Ovary (tissue), 9 donors: ENCODE measurements around the gene ZDBF2. TPM values are rescaled to one million over a fixed set of nuclear protein-coding genes. Genes with fewer than 3 reads are reported as not detected.

ENCODE experiments used
- DNase-seq, 5 donors: peaks; one replicate each; pipeline ENCODE4 v3.0.0-alpha.2; 2019 to 2020
- H3K27ac ChIP-seq, 2 donors: fragments of 200-600 bp; one replicate each; pipeline versions ENCODE4 v1.5.1 to v1.8.0; 2019 to 2022
- H3K27me3 ChIP-seq: fragments of 200-600 bp; one replicate; pipeline ENCODE4 v1.8.0; 2022
- H3K36me3 ChIP-seq: fragments of 200-600 bp; sonication (generic); one replicate; pipeline ENCODE4 v1.5.1; 2019
- H3K4me1 ChIP-seq: one replicate; pipeline ENCODE4 v1.8.1; 2013; ENCODE audit warnings: mild to moderate bottlenecking, moderate library complexity; ENCODE audit not compliant: insufficient read depth
- H3K4me3 ChIP-seq: fragments of 200-600 bp; sonication (generic); one replicate; pipeline ENCODE4 v1.5.1; 2017
- H3K9me3 ChIP-seq, 2 donors: fragments of 200-600 bp in 1 of 2; sonication (generic) in 1 of 2; one replicate each; pipeline versions ENCODE4 v1.5.1 to v1.8.1; 2013 to 2019; ENCODE audit warnings: mild to moderate bottlenecking in 1 of 2, moderate library complexity in 1 of 2
- EP300 ChIP-seq: sonication (generic); formaldehyde crosslinking; IDR thresholded peaks from one replicate; pipeline ENCODE4 v1.6.1; 2017; ENCODE audit warnings: antibody characterized with exemption
- POLR2A ChIP-seq: fragments of 450-650 bp; IDR thresholded peaks from one replicate; pipeline ENCODE4 v1.6.1; 2017; ENCODE audit warnings: antibody characterized with exemption, mild to moderate bottlenecking, moderate library complexity
- WGBS, 3 donors: extraction: QIAGEN DNeasy Blood & Tissue Kit in 1 of 3; methylation state at CpG; one replicate each; pipeline versions ENCODE4 v1.1.5 to v1.1.7; 2013 to 2017; 5-methylcytosine and 5-hydroxymethylcytosine counted together
- intact Hi-C, 4 donors: fragments of 100-400 bp; cut with DNase I; formaldehyde crosslinking; loops; one replicate each; pipeline versions ENCODE4 v1.11.0 to v1.15.1; 2022 to 2023
- polyA plus RNA-seq, 2 donors: library from polyadenylated mRNA; stranded (reverse); fragments of 200-250 nt in 1 of 2; fragments of 350-450 nt in 1 of 2; fragmentation: Illumina TruSeq in 1 of 2; extraction: RNeasy Lipid Tissue Mini Kit (QIAGEN cat#74804) in 1 of 2; gene quantifications; one replicate each; pipeline ENCODE4 v1.2.3, GENCODE V29; 2013 to 2014
- total RNA-seq, 7 donors: library from RNA; depleted of rRNA in 2 of 7; stranded (reverse); fragments of >200 nt in 2 of 7; fragmentation: NEBNext Ultra II Directional in 3 of 7; extraction: Animal tissue kit (Norgen Biotek cat#: 25700) in 3 of 7; gene quantifications; one replicate each; pipeline versions ENCODE4 v1.1.0 to v1.2.4, GENCODE V29; 2016 to 2023
- TF ChIP-seq, protein P1 (sequence below), 3 donors: fragments of 450-650 bp in 2 of 3; fragments of 200-600 bp in 1 of 3; IDR thresholded peaks; one replicate each; pipeline versions ENCODE4 v1.5.1 to v1.8.0; 2016 to 2022; ENCODE audit warnings: antibody characterized with exemption in 3 of 3, mild to moderate bottlenecking in 1 of 3
- donor health status: DM: no; HTN: no; CAD: no; lungs with moderate emphysema.
- donor health status: DM: no; HTN: no; CAD: no.
- donor health status: Bipolar disorder and iron deficiency.
- donor health status: DM: yes; HTN: yes; CAD: no.
- donor health status: DM: no; HTN: no; CAD: no.
- donor health status: DM: yes; HTN: yes; CAD: no.

ZDBF2 gene
- total and polyA plus RNA-seq, 9 donors, result 4.1 to 36.4 (median 26.2) TPM

GRCh38 chr2:206343816-206344215 is 69.4 kb downstream of the ZDBF2 start:
- Histone ChIP-seq H3K36me3 (no peaks in the 10 kb centered on the region), H3K27me3 (no peaks in the 10 kb centered on the region), H3K27ac (no peak overlapping the region), H3K9me3 (no peaks in the 10 kb centered on the region), H3K4me1 (no peaks in the 10 kb centered on the region), H3K4me3 (no peak overlapping the region)
- 86 to 90% (median 86%) methylated on average over 1 of the region's 1 CpG for WGBS, 3 donors
- intact Hi-C loops, result no loop called here
- TF ChIP-seq EP300, result no peak
- no peak for TF ChIP-seq POLR2A
- TF ChIP-seq, protein P1, sequence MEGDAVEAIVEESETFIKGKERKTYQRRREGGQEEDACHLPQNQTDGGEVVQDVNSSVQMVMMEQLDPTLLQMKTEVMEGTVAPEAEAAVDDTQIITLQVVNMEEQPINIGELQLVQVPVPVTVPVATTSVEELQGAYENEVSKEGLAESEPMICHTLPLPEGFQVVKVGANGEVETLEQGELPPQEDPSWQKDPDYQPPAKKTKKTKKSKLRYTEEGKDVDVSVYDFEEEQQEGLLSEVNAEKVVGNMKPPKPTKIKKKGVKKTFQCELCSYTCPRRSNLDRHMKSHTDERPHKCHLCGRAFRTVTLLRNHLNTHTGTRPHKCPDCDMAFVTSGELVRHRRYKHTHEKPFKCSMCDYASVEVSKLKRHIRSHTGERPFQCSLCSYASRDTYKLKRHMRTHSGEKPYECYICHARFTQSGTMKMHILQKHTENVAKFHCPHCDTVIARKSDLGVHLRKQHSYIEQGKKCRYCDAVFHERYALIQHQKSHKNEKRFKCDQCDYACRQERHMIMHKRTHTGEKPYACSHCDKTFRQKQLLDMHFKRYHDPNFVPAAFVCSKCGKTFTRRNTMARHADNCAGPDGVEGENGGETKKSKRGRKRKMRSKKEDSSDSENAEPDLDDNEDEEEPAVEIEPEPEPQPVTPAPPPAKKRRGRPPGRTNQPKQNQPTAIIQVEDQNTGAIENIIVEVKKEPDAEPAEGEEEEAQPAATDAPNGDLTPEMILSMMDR (IDR thresholded peaks at IDR 0.05), result no peak
- DNase-seq, result no peak

- Histone ChIP-seq H3K4me3 (no peak overlapping the region), H3K9me3 (no peaks in the 10 kb centered on the region), H3K27ac (no peak overlapping the region), H3K4me1 (no peaks in the 10 kb centered on the region), H3K27me3 (no peaks in the 10 kb centered on the region), H3K36me3 (no peaks in the 10 kb centered on the region)
- no peak for DNase-seq
- intact Hi-C loops, result no loop called here
- TF ChIP-seq POLR2A (no peak), EP300 (no peak)
- TF ChIP-seq, protein P1 (IDR thresholded peaks at IDR 0.05), result no peak
- WGBS, 3 donors, result 62 to 74% (median 71%) methylated on average over 3 of the region's 3 CpGs
Observed at GRCh38 chr2:206345606-206346005, 71.1 kb downstream of the ZDBF2 start.

- H3K36me3 ChIP-seq, result no peaks in the 10 kb centered on the region
- no peak overlapping the region for H3K27ac ChIP-seq
- intact Hi-C loops, result no loop called here
- TF ChIP-seq EP300, result no peak
- TF ChIP-seq POLR2A, result no peak
- TF ChIP-seq, protein P1 (IDR thresholded peaks at IDR 0.05), result no peak
- no peaks in the 10 kb centered on the region for H3K27me3 ChIP-seq
- 86 to 95% (median 93%) methylated on average over 3 of the region's 3 CpGs for WGBS, 3 donors
- DNase-seq, result no peak
- H3K9me3 ChIP-seq, result no peaks in the 10 kb centered on the region
- no peaks in the 10 kb centered on the region for H3K4me1 ChIP-seq
- H3K4me3 ChIP-seq, result no peak overlapping the region
Observed at GRCh38 chr2:206349375-206349774, 74.9 kb downstream of the ZDBF2 start.

GRCh38 chr2:206352571-206352970 is 78.1 kb downstream of the ZDBF2 start:
- H3K4me1 ChIP-seq, result no peaks in the 10 kb centered on the region
- intact Hi-C loops, result no loop called here
- no peak overlapping the region for H3K4me3 ChIP-seq
- TF ChIP-seq EP300 (no peak), POLR2A (no peak)
- TF ChIP-seq, protein P1 (IDR thresholded peaks at IDR 0.05), result no peak
- 35 to 54% (median 43%) methylated on average over 1 of the region's 1 CpG for WGBS, 3 donors
- no peaks in the 10 kb centered on the region for H3K36me3 ChIP-seq
- no peaks in the 10 kb centered on the region for H3K9me3 ChIP-seq
- H3K27ac ChIP-seq, result no peak overlapping the region
- DNase-seq, result no peak
- H3K27me3 ChIP-seq, result no peaks in the 10 kb centered on the region
